GM21737 (cell line): ENCODE results near the gene BMAL1.

Experiments
- ATAC-seq: cut with Tn5 transposase; IDR thresholded peaks from one replicate; pipeline ENCODE4 v1.9.1; 2021; ENCODE audit warnings: mild to moderate bottlenecking, moderate library complexity; ENCODE audit not compliant: unreplicated experiment

Gene BMAL1

DNA sequence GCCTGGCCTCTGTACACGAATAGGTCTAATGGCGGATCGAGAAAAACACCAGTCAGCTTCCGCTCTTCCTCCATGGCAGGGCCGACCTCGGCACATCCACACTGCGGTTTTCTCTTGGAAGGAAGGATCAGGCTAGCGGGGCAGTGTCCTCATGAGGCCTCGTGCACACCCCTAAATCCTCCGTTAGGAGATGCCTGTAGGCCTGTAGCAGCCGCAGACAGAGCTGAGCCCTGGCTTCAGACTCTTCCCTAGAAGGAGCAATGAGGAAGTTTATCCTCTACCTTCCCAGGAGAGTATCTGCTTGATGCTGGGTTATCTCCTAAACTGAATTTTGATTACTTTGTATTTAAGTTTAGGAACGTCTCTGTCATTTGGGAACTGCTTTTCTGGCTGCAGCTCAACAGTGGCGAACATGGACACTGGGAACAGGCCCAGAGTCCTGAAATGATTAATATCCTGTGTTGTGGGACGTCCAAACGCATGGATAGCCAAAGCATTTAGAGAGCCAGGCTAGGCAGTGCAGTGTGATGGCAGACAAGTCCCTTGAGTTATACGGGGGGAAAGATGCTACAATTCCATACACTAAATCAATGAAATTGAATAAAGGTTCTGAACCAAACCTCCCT, 16.5 kb upstream of the BMAL1 start:
- ATAC-seq, result no peak

DNA sequence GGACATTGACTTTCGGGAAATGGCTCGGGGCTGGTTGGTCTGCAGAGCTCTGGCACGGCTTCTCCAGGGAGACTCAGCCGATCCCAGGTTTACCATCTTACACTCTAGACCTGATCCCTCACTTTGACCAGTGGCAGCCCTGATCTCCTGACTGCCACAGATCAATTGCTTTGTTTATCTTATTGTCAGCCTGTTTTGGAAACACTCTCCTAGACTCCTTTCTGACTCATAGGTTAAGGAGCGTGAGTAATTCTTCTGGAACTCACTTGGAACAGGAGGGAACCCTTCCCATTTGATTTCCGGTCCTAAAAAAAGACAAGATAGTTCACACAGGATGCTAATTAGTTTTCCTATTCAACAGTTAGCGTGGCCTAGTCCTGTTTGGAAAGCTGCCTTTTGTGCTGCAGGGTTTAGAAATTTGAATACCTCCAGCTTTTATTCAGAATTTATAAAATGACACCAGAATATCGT, 16.0 kb upstream of the BMAL1 start:
- no peak for ATAC-seq

DNA sequence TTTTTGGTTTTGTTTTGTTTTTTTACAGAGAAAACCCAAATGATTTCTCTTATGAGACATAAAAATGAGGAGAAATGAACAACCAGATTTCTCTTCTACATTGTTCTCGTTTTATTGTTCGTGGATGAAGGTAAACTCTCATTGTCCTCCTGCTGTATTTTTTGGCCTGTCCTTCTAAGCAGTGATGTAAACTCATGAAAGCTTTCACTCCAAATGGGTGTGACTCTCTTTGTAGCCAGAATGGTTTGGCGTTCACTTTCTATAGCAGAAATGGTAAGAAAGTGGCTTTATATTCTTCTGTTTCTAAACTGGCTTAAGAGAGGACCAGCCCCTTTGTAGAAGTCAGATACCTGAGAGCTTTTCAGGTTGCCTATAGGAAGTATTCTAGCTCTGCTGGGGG, 15.5 kb upstream of the BMAL1 start:
- ATAC-seq, result no peak

DNA sequence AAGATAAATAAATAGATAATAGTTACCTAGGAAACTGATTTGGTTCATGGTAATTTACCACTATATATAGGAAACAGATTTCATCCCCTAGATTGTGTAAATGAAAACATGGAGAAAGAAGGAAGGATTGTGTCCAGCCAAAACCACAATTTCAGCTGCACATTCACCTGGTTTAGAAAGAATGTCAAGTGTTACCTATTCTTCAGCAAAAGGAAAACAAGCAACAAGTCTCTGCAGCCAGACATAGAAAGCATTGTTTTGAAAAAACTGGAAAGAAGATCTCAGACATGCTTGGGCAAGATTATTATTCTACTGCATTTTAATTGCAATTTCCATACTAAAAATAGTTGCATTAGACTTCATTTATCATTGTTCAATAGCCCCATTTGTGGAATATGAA, 8.8 kb upstream of the BMAL1 start:
- no peak for ATAC-seq

DNA sequence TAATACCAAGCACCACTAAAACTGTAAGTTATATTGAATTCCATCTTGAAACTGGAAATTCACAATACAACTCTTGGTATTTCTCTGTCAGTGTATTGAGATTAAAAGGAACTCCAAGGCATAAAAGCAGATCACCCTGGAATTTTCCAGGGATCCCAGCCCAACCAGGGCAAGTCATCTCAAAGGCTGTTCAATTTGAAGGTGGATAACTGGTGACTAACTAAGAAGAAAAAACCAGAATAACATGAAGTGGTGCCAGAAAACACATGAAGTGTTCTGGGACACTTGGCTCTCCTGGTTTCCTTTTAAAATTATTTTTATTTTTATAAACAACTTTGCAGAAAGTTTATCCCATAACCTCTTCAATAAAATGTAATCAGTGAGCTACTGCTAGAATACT, 7.8 kb upstream of the BMAL1 start:
- ATAC-seq, result no peak

DNA sequence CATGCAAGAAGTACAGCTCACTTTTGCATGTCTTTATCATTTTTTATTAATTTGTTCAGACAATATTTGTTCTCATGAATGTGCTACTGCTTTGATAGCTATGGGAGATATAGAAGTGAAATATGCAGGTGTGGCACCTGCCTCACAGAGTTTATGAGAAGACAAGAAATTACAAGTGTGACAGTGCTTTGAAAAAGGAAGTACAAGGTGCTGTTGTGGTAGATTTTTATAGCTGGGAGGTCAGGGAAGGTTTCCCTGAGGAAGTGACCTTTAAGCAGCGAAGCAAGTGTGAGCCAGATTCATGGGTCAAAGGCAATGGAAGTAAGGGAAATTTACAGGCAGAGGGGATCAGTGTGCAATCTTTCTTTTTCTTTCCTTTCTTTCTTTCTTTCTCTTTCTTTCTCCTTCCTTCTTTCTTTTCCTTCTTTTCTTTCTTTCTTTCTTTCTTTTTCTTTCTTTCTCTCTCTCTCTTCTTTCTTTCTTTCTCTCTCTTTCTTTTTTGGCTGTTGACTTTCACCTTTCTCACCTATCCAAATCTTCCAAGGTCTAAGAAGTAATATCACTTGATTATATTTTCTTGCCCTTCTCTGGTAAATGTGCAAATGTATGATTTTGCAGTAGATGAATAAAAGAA, 6.4 kb upstream of the BMAL1 start:
- ATAC-seq, result no peak

DNA sequence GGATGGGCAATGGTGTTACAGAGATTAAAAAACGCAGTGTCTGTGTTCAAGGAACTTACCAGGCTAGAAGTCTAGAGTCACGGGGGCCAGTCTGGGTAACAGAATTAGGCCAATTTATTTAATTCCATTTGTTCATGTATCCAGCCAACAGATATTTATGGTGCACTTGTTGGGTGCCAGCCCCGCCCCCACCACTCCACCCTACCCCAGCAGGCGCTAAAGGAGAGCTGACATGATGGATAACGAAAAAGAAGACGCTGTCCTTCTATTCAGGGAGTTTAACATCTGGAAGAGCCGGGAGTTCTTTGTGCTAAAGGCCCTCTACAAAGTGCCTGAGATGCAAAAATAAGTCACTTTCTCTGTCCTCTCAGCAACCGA, 1.1 kb upstream of the BMAL1 start:
- no peak for ATAC-seq

DNA sequence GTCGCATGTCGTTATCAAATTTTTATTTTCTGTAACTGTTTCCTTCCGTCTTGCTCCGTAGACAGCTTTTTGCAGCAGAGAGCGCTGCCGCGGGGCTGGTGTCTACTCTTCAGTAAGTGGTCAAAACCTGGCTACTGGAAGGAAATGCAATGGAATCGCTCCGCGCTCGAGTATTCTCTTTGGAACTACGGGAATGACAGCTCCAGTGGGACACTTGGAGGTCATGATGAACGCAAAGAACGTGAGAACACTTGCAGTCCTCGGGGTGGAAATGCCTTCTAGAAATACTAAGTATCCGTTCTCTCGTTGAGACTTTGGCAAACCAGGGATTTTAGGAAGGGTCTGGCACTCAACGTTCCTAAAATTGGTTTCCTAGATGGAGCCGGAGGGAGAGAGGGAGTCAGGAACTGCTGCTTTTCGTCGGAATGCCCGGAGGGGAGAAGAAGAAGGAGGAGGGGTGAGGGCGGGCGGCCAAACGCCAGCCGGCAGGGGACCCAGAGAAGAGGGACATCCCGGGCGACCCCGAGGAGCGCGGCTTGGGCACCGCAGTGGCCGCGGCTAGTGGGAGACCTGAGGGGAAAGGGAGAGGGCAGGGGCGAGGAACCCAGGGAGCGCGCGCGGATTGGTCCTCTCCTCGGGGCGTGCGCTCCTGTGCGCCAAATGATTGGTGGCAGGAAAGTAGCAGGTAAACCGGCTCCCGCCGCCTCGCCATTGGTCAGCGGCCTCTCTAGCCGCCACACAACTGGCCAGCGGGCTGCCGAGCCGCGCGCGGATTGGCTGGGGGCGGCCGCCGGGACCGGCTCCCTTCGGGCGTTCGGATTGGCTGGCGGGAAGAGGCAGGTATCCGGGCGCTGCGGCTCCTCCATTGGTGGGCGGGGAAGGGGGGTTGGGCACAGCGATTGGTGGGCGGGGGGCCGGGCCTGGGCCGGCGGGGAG, 490 bp upstream of the BMAL1 start:
- ATAC-seq, result peak; percentile 89

DNA sequence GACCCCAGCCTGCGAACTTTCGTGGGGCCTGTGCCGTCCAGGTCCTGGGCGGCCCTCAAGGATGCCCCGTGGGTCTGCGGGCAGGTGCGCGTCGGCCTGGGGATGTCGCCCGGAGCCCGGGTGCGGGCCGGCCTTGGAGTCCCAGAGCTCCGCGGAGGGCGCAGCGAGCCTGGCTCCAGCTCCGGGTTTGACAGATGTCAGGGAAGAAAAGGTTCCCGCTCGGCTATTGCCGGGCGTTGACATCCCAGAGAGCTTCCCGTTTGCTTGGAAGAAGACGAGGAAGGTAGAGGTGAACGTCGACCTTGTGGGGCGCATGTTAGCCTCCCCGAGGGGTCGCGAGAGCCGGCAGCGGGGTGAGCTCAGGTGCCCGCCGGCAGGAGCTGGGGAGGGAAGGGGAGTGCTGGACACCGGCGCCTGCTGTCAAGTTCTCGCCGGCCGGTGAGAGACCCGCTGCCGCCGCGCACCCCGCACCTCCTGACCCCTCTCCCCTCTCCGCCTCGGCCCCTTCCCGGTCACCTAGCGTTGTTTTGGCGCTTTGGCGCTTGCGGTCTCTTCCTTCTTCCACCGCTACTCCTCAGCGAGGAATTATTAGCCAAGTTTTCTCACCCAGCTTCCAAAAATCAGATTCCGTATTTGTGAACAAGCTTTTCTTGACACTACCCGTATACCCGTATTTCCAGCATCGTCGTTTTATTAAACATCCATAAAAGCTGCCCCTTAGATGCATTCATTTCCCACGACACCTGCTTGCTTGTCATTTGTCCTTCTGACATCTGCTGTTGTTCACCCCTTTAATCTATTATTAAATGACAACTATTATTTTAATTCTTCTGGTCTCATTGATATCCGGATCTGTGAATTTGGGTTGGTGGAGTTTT, 1.3 kb downstream of the BMAL1 start:
- ATAC-seq, result no peak

DNA sequence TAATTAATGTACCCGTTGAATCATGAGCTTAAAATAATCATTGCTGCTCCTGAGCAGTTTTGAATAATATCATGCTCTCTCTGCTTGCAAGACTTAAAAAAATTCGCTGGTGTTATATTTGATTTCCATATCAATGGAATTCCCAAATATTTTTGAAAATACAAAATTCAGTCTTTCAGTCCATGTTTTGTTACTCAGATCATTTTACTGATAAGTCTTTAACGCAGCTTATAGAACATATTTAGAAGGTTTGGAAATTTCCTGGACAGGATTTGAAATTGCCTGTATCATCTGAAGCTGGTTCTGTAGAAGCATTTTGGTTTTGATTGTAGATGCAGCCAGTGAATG, 1.9 kb downstream of the BMAL1 start:
- no peak for ATAC-seq

DNA sequence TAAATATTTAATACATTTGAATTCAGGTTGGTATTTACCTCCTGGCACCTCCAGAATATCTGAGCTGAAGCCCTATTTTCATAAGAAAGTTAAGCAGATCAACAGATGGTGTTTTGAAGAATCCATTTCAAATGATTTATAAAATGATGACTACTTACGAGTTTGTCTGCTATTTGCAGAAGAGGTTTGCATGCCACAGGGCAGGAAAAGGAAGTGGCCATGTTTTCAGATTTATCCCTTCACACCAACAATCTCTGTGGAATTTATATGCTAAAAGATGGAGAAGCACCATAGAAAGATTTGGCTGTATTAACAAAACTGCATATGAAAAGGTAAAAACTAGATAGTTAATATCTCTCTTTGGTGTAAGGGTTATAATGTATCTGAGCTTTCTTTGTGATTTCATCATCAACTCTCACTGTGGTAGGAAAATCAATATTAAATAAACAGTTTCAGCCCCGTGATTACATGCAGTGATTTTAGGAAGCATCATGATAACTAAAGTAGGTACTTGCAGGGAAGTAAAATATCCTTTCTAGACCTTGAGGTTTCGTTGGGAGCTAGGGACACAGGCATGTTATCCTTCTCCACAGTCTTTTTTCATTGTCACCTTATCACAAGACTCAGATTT, 2.6 kb downstream of the BMAL1 start:
- ATAC-seq, result no peak

DNA sequence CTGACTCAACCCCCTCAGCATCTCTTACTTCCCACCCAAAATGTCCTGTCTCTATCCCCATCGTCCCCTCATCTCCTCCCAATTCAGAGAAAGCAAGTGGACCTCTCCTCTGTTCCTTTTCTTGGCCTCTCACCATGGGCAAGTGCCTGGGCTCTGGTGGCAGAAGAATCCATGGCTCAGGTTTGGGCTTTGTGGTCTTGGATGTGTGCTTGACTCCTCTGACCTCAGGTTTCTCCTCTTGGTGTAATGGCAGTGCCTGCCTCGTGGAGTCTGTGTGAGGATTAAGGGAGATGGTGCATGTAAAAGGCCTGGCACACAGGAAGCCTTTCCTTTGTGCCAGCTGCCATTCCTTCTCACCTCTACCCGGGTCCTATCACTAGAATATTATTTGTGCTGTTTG, 3.2 kb downstream of the BMAL1 start:
- ATAC-seq, result no peak

DNA sequence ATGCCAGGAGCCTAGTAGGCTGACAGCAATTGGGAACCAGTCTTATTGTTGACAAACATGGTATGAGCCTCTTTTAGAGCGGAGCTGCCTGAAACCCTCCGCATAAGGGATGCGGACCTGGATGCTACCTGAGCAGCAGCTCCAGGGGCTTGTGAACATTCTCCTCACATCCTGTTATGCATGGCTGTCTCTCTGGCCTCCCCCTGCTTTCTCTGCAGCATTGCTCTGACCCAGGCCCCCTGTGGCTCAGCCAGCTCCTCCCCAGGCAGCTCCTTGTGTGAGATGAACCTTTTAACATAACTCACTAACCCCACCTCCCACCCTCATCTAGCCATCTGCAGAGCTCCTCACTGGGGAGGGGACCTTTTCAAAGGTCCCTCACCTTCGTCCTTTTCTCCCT, 6.0 kb downstream of the BMAL1 start:
- no peak for ATAC-seq

DNA sequence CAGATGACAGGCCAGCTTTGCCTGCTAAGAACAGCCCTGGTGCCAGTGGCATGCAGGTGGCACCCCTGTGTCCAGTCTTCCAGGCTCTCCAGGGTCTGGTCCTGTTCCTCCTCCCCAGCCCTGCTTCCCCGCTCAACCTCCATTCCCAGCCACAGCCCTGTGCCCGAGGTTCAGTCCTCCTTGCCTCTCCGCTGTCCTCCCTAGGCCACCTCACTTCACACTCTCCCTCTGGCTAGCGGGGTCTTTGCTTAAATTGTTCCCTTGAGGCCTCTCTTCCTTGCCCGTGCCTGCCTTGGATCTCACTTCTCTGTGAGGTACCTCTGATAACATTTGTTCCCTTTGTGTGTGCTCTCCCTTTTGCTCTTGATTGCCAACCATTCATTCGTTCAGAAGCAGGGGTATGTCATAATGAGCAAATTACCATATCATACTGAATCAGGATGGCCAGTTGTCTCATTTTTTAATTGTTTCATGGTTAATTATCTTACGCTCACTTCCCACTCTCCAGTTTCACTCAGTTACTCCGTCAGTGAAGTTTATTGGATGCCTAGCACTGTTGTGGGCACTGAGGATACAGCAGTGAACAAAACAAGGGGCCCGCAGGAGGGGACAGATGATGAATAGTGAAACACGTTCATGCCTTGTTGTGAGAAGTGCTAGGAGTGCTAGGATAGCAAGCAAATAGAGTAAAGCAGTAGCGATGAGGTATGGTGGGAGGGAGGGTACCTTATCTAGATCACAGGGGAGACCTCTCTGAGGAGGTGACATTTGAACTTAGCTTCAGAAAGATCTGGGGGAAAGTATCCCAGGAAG, 7.4 kb downstream of the BMAL1 start:
- no peak for ATAC-seq

DNA sequence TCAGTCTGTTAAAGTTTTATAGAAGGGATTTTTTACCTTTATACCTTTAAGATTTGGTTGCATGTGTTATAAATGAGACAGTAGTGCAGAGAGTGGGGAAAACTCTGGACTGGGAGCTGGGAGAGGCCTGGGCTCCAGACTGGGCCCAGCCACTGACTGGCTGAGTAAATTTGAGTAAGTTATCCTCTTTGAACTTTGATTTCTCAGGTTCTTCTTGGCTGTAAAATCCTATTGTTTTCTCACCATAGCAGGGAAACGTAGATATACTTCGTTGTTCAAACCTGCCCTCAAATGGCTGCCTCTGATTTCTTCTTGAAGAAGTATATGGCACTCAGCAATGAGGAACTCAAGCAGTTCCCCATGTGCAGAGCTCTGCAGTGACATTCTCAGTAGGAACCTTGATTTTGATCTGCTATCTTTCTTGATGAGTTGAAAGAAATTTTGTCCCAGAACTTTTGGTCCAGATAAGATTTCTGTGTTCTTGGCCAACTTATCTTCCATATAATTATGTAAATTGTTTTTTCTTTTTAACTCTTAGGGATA, 8.8 kb downstream of the BMAL1 start:
- ATAC-seq, result no peak

DNA sequence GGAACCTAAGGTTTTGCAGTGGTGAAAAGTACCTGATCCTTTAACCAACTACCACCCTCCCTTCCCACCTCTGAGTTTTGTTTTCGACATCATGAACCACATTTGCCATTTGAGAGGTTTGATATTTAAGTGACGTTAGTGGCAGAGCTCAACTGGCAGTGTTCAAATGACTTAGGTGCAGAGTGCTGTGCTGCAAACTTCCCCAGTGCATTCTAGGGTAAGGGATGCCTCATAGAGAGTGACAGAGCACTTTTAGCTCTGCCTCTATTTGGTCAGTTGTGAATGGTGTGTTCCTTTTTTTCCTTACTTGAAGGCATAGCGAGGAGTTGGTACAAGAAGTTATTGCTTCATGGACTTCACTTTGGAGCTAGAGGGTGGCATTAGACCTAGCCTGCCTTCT, 9.4 kb downstream of the BMAL1 start:
- no peak for ATAC-seq

DNA sequence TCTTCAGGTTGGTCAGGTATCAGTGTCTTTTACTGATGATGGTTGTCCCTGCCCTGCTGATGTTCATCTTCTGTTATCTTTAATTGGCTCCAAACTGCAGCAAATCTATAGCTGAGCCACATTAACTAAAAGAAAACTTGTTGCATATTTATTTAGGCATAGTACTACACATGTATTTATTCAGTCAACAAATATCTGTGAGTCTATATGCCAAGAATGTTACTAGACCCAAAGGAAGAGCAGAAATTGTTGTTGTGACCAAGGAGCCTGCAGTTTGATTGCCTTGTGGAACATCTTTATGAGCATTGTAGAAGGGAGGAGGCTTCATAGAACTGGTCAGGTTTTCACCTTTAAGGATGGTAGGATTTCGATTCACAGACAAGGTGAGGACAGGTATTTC, 10.1 kb downstream of the BMAL1 start:
- no peak for ATAC-seq

DNA sequence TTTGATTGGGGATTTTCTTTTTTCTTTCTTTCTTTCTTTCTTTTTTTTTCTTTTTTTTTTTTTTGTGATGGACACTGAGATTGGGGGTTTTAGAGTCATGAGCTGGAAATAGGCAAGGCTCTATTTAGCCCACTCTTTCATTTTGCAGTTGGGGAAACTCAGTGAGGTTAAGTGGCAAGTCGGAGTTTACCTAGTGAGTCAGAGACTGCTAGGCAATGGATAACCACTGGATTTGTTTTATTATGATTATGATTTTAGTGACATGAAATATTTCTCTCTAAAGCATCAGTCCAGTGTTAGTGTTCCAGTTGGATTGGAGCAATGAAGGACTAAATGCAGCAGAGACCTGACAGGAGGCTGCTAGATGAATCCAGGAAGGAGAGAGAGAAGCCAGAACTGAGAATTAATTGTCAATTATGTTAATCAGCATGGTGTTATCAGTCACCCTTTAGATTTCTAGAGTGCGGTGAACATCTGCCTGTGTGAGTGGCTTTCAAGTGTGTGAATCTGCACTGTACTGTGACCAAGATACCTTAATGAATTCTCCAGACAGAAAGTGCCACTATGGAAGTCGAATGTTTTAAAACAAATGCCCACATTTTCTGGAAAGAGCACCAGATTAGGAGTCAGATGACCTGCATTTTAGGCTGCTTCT, 10.9 kb downstream of the BMAL1 start:
- ATAC-seq, result no peak

DNA sequence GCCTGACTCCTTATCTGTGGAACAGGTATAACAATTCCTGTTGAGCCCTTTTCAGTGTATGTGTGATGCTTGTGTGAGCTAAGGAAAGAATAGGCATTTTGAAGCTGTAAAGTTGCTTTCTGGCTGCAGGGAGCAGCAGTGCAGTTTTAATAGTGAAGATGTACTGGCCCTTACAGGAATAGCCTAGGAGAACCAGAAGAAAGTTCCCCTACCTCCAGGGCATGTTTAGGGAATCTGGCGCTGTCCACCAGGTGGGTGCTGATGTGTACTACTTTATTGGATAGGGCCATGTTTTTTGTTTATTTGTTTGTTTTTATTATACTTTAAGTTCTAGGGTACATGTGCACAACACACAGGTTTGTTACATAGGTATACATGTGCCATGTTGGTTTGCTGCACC, 11.5 kb downstream of the BMAL1 start:
- no peak for ATAC-seq
